GM21737 (cell line): Measurements from ENCODE around the gene TMC7.

Experiments
- ATAC-seq: cut with Tn5 transposase; IDR thresholded peaks from one replicate; pipeline ENCODE4 v1.9.1; 2021; ENCODE audit warnings: mild to moderate bottlenecking, moderate library complexity; ENCODE audit not compliant: unreplicated experiment

TMC7 gene

GRCh38 chr16:19112099-19112407 lies 128.3 kb downstream of the TMC7 start:
- no peak for ATAC-seq
